Esophagus mucosa (tissue), 1 donor: Measurements from ENCODE around the gene ARHGEF1. TPM values are rescaled to one million over a fixed set of nuclear protein-coding genes. Genes with fewer than 3 reads are reported as not detected.

Experiments
- ATAC-seq: fragments of 200-7000 bp; cut with Tn5 transposase; one replicate; pipeline ENCODE4 v1.9.1; 2020
- total RNA-seq: library from RNA; stranded (reverse); gene quantifications from one replicate; pipeline ENCODE4 v1.2.4, GENCODE V29; 2023
- donor health status: DM: yes; HTN: yes; CAD: no.

The ARHGEF1 gene
- total RNA-seq, 1 donor from 2014 or later: 53.9 TPM

DNA sequence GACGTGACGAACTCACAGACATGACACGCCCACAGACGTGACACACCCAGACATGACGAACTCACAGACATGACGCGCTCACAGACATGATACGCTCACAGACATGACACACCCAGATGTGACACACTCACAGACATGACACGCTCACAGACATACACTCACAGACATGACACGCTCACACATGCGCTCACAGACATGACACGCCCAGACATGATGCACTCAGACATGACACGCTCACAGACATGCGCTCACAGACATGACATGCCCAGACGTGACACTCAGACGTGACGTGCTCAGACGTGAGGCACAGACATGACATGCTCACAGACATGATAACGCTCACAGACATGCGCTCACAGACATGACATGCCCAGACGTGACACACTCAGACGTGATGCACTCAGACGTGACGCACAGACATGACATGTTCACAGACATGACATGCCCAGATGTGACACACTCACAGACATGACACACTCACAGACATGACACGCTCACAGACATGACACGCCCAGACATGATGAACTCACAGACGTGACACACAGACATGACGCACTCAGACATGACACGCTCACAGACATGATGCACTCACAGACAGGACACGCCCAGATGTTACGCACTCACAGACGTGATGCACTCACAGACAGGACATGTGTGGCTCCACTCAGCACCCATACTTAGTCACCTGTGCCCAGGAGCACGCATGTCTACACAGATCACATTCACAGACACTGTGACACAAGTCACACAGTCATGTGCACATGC is 37.1 kb downstream of the ARHGEF1 start:
- no peak for ATAC-seq

GRCh38 chr19:41920882-41921576 is 38.0 kb downstream of the ARHGEF1 start:
- no peak for ATAC-seq

DNA sequence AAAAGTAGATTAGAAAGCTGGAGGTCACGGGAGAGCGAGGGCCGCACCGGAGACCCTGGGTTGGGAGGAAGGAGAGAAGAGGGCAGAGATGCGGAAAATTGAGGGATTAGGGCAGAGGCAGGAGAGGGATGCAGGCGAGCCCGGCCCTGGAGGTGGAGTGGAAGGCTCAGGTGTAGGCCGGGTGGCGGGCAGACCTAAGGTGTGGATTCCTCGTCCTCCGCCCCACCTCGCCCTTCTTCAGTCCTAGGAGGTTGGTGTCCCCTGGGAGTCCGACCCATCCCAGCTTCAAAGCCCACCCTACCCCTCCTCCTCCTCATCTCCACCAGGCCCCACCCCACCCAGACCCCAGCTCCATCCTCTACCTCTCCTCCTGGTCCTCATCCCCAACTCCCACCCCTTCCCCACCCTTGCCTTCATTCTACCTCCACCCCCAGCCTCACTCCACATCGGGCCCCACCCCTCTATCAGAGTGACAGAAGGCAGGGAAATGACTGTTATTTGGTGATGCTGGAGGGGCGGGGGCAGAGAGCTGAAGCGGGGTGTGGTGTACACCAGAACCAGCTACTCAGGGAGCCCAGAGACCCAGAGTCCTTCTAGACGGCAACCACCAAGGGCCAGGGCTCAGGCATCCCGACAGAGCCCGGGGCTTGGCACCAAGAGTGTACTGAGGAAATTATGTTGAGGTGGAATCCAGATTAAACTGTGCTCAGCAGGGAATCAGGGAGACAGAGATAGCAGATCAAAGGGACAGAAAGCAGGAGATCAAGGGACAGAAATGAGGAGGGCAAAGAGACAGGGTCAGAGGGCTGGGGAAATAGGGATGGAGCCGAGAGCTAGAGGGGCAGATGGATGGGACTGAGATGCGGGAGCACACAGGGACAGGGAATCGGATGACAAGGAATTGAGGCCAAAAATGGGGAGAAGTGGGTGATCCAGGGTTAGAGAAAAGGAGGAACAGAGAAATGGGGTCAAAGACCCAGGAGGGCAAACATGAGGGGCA is 38.9 kb downstream of the ARHGEF1 start:
- no peak for ATAC-seq

DNA sequence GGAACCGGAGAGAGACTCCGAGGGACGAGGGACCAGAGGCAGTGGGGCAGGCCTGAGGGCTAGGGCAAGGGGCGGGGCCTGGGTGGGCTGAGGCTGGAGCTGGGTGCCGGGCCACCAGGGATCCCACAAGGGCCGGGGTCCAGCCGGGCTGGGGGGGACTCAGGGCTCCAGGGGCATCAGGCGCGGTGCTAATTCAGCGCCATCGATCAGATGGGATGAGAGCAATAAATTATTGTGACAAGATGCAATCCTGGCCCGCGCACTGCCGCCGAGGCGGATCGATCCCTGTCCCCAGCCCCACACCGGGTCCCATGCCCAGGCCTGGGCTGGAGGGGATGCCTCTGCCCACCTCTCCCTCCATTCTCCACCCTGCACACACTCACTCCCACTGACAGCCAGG is 39.6 kb downstream of the ARHGEF1 start:
- ATAC-seq: no peak

DNA sequence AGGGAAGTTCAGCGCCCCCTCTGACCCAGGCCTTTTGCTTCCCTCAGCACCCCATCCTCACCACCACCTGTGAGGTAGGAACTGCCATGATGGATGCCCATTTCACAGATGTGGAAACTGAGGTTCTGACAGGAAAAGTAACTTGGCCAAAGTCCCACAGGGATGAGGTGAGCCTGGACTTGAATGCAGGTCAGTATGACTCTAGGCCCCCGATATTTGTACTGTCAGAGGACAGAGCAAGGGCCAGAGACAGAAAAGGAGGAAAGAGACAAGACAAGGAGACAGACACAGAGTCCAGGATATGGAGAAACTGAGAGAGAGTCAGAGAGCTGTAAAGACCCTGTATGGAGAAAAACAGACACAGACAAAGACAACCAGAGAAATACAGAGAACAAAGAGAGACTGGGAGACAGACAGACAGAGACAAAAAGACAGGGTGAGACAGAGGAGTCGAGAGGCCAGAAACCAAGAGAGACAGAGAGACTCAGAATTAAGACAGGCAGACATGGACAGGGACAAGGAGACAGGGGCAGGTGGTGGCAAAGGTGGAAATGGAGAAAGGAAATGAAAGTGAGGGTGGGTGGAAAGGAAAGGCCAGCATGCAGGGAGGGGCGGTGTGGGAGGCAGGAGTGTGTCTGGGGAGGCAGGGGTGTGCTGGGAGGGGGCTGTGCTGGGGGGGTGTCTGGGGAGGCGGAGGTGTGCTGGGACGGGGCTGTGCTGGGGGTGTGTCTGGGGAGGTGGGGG is 40.2 kb downstream of the ARHGEF1 start:
- no peak for ATAC-seq

DNA sequence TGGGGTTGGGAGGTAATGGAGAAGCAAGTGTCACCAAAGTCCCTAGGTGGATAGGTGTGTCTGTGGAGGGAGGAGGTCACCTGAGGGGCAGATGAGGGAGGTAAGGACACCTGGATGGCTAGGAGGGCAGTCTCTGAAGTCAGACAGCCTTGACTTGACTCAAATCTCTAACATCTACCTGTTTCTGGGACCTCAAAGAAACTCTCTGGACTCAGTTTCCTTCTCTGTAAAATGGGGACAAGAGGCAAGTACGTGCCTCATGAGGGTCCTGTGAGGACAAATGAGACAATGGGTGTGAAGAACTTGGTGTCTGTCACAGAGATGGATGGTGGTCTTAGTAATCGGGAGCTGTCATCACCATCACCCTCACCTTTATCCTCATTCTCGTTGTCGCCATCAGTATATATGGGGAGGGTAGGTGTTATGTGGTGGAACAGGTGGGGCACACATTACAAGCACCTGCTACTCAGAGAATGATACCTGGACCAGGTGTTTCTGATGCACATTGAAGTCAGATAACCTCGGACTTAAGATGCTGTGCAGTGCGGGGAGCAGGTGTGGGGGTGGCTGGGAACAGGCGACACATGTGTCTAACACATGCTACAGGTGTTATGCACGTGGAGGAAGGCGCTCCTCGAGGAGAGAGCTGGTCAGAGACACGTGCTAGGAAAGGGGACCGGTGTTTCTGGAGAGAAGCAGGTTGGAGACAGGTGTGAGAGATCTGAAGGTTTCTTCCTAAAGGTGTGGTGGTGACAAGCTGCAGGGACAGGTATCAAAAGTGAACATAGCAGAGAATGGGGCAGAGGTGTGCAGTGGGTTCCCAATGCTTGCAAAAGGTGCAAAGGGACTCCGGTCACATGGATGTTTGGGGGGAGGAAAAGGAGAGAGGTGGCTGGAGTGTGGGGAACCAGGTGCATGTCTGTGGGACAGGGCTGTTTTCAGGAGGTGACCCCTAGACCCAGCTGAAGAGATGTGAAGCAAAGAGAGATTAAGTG is 41.5 kb downstream of the ARHGEF1 start:
- no peak for ATAC-seq

- ATAC-seq: no peak
Measured at GRCh38 chr19:41925208-41926003, 42.4 kb downstream of the ARHGEF1 start.

GRCh38 chr19:41926028-41926762 is 43.2 kb downstream of the ARHGEF1 start:
- ATAC-seq: no peak

DNA sequence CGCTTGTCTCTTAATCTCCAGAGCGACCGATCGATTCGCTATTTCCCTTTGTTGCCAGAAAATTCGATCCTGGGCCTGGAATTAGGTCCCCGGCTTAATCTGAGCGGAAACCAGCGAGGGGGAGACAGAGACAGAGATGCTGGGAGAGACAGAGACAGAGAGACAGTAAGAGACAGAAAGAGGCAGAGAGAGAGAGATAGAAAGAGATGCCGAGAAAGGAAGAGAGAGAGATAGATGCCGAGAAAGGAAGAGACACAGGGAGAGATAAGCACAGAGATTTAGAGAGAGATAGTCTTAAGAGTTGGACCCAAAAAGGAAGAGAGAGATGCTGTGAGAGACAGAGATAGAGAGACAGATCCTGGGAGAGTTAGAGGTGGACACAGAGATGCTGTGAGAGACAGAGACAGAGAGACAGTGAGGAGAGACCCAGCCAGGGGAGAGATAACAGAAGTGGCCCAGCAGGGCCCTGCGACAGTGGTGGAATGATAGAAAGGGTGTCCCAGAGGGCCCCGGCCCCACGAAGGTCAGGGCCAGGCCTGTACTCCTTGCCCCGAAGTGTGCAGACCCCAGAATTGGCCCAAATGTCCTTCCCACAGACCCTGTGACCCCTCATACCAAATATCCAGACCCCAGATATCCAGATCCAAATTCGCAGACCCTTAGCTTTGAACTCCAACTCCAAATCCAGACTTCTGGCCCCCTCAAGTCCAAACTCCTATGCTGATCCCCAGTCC is 43.9 kb downstream of the ARHGEF1 start:
- no peak for ATAC-seq

DNA sequence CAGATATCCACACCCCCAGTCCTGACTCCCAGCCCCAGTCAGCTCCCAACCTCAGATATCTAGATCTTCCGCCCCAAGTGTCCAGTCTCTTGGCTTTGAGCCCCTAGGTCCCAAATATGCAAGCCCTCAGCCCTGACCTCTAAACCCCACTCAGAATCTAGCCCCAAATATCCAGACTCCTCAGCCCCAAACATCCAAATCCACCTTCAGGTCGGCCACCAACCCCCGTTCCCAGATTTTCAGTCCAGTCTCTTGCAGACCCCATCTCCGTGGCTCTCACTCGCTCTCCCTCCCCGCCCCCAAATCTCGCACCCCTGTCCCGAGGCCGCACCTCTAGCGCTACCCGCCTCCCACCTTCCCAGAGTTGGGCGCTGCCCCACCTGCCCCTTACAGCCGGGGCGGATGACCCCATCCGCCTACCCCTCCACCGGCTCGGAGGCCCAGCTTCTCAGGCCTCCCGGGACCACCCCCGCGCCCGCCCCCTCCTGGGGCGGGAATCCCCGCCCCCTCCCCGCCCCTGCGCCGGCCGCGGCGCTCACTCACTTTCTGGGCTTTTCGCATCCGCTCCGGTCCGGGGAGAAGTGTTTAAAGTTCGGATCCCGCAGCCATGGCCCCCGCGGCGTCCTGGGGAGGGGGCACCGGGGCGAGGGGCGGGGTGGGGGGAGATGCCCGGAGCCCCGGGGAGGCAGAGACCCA is 44.7 kb downstream of the ARHGEF1 start:
- no peak for ATAC-seq

GRCh38 chr19:41928221-41928683 is 45.3 kb downstream of the ARHGEF1 start, which contains the start of gene ERFL:
ERFL (minus strand) TSS chr19:41928449; CDS start chr19:41912919, 15,530 bp downstream.
- no peak for ATAC-seq

DNA sequence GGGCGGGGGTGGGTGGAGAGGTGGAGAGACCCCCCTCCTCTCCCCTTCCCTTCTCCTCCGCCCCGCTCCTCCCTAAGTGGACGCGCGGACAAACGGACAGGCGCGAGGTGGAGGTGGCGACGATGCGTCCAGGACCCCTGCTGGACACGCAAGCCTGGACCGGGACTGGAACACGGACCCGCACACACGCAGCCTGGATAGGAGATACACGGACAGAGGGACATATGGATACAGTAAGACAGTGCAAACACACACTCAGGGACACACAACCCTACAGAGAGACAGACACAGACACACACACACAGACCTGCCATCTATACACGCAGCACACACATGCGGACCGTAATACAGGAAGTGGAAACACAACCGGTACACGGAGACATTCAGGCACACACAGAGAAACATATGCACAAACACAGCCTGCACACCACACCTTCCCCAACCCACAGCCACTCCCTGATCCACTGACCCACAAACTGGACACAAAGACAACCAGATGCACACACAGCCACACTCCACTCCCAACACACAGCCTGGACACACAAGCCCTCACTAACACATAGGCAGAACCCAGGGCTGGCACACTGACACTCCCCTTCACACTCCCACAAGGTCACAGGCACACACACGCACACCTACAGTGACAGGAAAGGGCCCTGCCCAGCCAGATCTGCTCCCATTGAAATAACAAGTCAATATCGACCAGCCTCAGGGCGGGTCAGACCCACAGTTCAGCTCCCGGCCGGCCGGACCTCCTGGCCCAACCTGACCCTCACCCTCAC is 46.0 kb downstream of the ARHGEF1 start:
- peak; percentile 24 for ATAC-seq

DNA sequence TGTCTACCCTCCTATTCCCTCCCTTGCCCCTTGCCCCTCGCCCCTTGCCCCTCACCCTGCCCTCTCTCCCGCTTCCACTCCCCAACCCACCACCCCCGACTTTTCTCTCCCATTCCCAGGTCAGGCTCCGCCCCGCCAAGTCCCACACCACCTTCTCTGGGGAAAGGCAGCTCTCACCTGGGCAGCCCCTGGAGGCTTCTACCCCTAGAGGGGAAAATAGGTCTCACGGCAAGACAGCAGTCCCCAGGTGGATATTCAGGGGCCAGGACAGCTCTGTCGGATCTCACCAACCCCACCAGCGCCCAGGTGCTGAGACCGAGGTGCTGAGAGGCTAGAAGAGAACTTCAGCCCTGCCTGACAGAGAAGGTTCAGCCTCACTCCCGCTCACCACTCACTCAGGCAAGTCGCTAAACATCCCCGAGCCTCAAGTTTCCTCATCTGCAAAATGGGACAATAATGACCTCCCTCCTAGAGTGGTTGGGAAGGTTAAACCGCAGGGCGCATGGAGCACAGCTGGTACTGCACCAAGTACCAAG is 46.6 kb downstream of the ARHGEF1 start:
- ATAC-seq: no peak

DNA sequence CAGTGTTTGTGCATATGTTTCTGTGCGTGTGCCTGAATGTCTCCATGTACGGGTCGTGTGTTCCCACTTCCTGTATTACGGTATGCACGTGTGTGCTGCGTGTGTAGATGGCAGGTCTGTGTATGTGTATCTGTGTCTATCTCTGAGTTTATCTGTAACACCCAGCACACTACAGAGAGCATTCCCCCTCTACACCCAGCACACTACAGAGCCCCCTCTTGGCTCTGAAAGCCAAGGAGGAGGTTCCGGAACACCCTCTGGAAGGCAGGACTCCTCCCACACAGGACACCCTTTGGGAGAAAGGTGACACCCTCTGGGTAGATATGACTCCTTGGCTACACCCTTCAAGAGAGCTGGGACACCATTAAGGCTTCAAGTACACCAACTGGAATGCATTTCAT is 47.3 kb downstream of the ARHGEF1 start:
- ATAC-seq: no peak

GRCh38 chr19:41930926-41931592 is 48.1 kb downstream of the ARHGEF1 start:
- ATAC-seq: no peak

GRCh38 chr19:41932259-41932719 is 49.3 kb downstream of the ARHGEF1 start:
- ATAC-seq: no peak
